AG04450 (cell line): ENCODE data around the gene LTO1. TPM values are rescaled to one million over a fixed set of nuclear protein-coding genes. Genes with fewer than 3 reads are reported as not detected.

ENCODE experiments used
- CTCF ChIA-PET: fragments of 300-600, 350-600 bp; formaldehyde crosslinking; extraction: SDS; loops from one replicate; lab custom pipeline; 2022; ENCODE audit warnings: antibody characterized with exemption, inconsistent platforms; lab: Charles Lee
- POLR2A ChIA-PET: fragments of 350-600 bp; formaldehyde crosslinking; extraction: SDS; loops from one replicate; lab custom pipeline; 2021; ENCODE audit warnings: antibody characterized with exemption, inconsistent platforms; lab: Yijun Ruan, JAX
- DNase-seq: peaks from one replicate; pipeline ENCODE4 v3.0.0-alpha.2; 2011; ENCODE audit warnings: low read depth, low spot score
- H3K27ac ChIP-seq: one replicate; pipeline ENCODE4 v1.5.1; 2012; ENCODE audit warnings: low read depth, low read length, control low read depth
- H3K27me3 ChIP-seq: one replicate; pipeline ENCODE4 v1.6.0; 2012; ENCODE audit warnings: low read length; ENCODE audit not compliant: control insufficient read depth, insufficient read depth
- H3K4me3 ChIP-seq: 2 replicates; pipeline ENCODE4 v1.5.1; 2011; ENCODE audit warnings: mild to moderate bottlenecking, low read depth, low read length, control low read depth
- H3K9me3 ChIP-seq: 2 replicates; pipeline ENCODE4 v1.5.1; 2012; ENCODE audit warnings: low read length; ENCODE audit not compliant: control insufficient read depth, insufficient read depth
- CTCF ChIP-seq: IDR thresholded peaks from 2 replicates; pipeline ENCODE4 v1.5.1; 2011; ENCODE audit warnings: low read depth, low read length, control low read depth, inconsistent platforms
- polyA plus RNA-seq: library from polyadenylated mRNA; depleted of rRNA; stranded (reverse); fragments of >200 nt; gene quantifications from 2 replicates; pipeline ENCODE4 v1.2.3, GENCODE V29; 2011

The LTO1 gene
- polyA plus RNA-seq, 1 experiment = 18.3 TPM

GRCh38 chr11:69711822-69712801, 37.0 kb upstream of the LTO1 start:
- POLR2A ChIA-PET = no interaction called here
- DNase-seq = no peak
- H3K27ac ChIP-seq = no peak overlapping the region
- H3K9me3 ChIP-seq = no peaks in the 10 kb centered on the region
- no peak for TF ChIP-seq CTCF
- no peak overlapping the region for H3K4me3 ChIP-seq
- CTCF ChIA-PET = no interaction called here
- H3K27me3 ChIP-seq = peaks cover 23% of the 10 kb centered on the region

GRCh38 chr11:69708736-69709401, 33.7 kb upstream of the LTO1 start:
- TF ChIP-seq CTCF = no peak
- Histone ChIP-seq H3K27ac (no peak overlapping the region), H3K4me3 (no peak overlapping the region), H3K9me3 (no peaks in the 10 kb centered on the region; the same call in 1 of the 2 replicates), H3K27me3 (peaks cover 45% of the 10 kb centered on the region)
- ChIA-PET POLR2A (no interaction called here), CTCF (no interaction called here)
- DNase-seq = no peak

- ChIA-PET CTCF (no interaction called here), POLR2A (no interaction called here)
- Histone ChIP-seq H3K4me3 (no peak overlapping the region), H3K27ac (no peak overlapping the region), H3K27me3 (peaks cover 56% of the 10 kb centered on the region), H3K9me3 (no peaks in the 10 kb centered on the region; the same call in 1 of the 2 replicates)
- no peak for DNase-seq
- TF ChIP-seq CTCF = no peak
Observed at GRCh38 chr11:69707176-69707575, 32.0 kb upstream of the LTO1 start.

GRCh38 chr11:69705901-69706787, 31.0 kb upstream of the LTO1 start:
- H3K4me3 ChIP-seq = no peak overlapping the region
- H3K27ac ChIP-seq = no peak overlapping the region
- CTCF ChIA-PET = no interaction called here
- peaks cover 63% of the 10 kb centered on the region for H3K27me3 ChIP-seq
- H3K9me3 ChIP-seq = no peaks in the 10 kb centered on the region; the same call in 1 of the 2 replicates
- TF ChIP-seq CTCF = no peak
- POLR2A ChIA-PET = no interaction called here
- DNase-seq = no peak
